ENCODE data around the gene PPP1R16B.

GRCh38 chr20:38968090-38968489, 162.6 kb downstream of the PPP1R16B start:
- TF ChIP-seq CTCF (IDR thresholded peaks at IDR 0.05) (no peak), EP300 (IDR thresholded peaks at IDR 0.05) (no peak), POLR2A (IDR thresholded peaks at IDR 0.05) (no peak)

All from upper lobe of left lung (tissue), 4 donors.